ELF-1 (cell line): Measurements from ENCODE around the gene TBX4.
A peak's percentile ranks its signal among the peaks of the same experiment; 100 is the strongest.

ENCODE experiments used
- DNase-seq: peaks from one replicate; pipeline ENCODE4 v3.0.0-alpha.2; 2016; ENCODE audit warnings: low read depth, low spot score

TBX4 gene

DNA sequence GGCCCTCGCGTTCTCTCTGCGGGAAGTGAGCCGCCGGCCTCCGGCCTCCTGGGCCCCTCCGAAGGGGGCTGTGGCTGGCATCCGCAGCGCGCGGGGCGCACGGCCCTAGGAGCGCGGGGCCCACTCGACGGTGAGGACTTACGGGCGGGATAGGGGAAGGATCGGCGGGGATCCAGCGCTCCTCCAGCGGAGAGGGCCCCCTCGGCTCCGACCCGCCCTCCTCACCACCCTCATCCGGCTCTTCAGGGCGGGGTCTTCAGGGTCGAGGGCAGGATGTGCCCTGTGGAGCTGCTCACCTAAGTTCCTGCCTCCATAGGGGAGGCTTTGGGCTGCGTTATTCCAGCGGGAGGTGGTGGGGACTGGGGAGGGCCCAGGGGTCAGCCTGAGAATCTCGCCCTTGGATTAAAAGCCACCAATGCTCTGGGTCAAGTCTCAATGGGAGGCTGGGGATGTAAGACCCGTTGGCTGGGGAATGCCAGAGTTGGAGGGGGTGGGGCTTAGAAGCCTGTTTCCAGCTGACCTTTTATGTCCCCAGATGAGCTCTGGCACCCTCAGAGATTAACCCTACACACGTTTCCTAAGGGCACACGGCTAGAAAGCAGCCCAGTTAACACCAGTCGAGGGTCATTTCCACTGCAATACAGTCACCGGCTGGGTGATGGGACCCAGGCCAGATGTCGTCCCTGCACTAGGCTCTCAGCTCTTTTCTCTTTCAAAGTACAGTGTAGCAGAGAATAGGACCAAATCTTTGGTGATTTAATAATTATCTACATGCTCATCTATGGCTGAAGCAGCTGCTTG lies 39.2 kb upstream of the TBX4 start:
- DNase-seq: peak; percentile 54

DNA sequence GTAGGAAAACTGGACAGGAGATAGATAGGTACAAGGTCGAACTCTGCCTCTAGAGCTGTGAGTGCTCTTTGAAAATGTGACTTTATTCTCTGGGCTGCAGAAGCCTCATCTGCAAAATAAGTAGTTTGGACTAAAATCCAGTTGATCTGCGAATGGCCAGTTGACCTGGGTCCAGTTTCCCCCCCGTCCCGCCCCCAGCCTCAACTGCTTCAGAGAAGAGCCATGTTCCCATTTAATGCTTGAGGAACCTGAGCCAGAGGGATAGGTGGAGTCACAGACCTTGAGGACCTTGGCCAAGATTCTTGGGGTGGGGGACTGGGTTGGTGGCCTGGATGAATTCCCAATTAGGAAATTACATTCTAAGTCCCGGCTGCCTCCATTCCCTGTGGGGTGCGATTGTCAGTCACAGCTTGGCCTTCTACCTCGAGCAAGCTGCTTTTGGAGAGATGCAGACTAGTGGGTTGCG lies 38.5 kb upstream of the TBX4 start:
- no peak for DNase-seq

DNA sequence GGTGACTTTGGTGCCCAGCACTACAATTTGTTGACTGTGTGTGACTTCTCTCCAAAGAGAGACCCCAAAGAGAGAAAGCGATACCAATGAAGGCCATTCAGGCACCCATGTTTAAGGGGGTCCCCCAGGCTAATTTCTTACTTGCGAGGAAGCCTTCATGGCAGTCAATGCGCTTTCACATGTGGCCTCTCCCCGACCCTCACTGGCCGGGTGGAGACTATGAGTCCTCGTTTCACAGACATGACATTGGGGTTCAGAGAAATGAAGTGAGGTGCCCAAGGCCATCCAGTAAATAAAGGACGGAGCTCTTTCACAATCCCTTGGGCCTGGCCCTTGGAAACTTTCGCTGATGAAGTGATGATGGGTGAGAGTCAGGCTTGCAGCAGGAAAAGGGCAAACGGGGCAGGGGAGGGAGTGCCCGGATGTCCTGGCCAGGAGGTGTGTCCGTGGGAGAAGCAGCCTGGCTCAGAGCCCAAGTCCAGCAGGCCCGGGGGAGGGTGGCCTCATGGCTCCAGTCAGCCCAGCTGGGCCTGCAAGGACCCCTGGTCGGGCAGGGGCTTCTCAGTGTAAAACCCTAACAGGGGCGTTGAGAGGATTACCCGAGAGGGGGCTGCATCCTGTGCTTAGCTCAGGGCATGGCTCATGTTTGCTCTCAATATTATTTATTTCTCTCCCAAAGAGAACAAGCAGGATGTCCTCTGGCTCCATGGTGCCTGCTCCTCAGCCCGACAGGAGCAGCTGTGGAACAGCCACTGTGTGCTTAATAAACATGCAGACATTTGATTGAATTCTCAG lies 37.9 kb upstream of the TBX4 start:
- no peak for DNase-seq

DNA sequence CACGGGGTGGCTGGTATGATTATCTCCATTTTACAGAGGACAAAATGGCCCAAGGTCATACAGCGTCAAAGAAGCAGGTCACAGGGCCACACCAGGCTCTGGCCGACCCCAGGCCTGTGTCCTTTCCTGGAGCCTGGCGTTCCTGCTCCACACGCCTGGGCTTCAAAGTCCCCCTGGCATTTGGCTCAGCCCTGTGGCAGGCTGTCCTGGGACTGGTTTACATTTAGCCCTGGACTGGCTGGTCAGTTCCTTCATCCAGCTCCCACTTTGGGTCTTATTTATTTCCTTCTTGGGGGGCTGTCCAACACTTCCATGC lies 37.3 kb upstream of the TBX4 start:
- DNase-seq: no peak

DNA sequence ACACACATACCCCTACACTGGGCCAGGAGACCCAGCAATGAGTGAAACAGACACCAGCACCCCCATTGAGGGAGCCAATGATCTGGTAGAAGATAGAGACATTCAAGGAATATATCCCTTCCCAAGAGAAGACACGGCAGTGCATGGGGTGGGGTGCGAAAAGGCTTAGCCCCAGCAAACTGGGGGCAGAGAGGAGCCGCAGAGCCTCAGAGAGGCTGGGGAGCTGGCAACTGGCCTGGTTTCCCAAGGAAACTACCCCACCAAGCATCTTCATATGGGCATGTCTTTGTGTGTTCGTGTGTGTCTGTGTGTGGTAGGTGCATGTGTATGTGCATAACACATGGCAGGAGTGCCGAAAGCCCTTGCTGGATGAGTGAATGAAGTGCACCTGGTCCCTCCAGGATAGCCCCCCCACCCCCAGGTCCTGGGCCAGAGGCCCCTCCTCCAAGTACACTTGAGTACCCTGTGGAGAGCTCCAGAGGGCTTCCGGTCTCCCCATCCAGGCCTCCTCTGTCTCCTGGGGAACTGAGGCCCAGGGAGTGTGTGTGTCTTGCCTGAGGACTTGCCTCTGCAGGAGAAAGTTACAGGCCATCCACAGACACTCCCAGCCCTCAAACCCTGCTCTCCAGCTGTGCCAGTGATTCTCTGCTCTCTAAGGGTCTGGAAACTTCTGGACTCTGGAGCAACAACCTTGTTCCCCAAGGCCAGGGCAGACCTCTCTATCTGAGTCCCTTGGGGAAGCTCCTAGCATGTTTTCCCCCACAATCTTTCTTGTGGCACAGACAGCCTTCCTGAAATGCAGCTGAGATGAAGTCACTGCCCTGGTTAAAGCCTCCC lies 36.6 kb upstream of the TBX4 start:
- DNase-seq: no peak

DNA sequence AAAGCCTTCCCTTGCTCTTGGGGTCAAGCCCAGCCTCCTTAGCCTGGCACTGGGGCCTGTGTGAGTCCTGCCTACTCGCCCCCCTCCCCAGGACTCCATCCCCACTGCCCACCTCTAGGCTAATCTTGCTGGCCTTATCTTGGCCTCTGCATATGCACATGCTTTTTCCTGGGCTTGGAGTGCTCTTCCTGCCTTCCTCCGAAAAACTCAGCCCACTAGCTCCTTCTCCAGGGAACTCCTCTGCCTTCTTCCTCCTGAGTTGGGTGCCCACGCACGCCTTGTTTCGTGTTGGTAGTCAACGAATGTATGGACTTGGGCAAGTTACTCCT lies 36.0 kb upstream of the TBX4 start:
- peak; percentile 22 for DNase-seq

DNA sequence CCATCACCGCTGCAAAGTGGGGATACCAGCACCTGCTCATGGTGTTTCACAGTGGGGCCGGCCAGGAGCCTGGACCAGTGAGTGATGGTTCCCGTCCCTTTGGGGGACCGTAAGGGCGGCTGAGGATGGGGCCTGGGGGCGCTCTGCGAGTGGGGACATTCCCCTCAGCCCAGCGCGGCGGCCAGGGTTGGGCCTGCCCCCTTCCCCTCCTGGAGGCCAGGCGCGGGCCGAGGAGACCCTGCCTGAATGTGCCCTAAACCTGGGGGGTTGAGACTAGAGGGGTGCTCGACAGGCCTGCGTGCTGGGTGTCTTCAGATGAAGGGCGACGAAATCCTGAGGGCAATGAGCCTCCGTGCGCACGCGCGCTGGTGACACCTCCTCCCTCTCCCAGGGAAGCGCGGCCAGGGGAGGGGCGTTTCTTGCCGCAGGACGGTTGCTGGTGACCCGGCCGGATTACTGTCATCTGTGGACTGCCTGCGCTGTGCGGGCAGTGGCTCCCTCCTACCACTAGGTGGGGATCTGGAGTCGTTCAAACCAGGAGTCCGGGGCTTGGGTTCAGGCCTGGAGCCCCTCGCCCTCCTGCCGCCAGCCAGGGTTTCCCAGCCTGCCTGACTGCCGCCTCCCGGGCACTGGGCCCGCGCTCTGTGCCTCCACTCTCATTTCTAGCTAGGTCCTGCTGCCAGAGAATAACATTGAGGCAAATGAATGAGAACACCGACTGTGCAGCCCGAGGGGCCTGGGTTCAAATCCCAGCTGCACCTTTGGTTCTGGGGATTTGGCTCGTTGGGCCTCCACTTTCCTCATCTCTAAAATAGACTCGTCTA lies 35.5 kb upstream of the TBX4 start:
- DNase-seq: peak; percentile 97

DNA sequence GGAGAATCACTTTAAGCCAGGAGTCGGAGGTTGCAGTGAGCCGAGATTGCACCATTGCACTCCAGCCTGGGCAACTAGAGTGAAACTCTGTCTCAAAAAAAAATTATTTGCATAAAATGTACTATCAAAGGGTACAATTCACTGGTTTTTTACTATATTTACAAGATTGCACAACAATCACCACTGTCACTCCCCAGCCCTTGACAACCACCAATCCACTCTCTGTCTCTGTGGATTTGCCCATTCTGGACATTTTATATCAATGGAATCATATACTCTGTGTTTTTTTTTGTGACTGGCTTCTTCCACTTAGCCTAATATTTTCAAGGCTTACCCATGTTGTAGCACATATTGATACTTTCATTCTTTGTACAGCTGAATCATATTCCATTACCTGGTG lies 33.8 kb upstream of the TBX4 start:
- DNase-seq: no peak

DNA sequence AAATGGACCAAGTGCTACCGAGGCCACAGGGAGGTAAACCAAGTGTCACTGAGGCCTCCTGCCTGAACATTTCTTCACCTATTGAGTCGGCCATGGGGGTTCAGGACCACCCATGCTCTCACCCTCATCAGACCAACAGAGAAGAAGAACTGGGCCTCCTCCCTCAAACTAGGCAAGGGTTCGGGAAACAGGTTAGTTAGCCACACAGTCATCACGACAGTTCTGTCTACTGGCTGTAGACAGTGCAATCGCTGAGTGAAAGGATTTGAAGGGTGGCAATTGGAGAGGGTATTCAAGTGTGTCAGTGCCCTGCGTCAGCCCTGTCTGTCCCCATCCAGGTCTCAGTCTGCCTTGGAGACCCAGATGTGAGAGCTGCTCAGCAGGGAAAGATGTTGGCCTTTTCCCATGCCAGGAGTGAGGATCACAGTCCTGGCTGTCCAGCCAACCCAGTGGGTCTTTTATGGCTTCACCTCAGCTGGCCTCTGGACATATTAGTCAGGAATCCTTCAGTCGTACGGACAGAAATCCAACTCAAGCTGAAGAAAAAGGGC lies 32.7 kb upstream of the TBX4 start:
- DNase-seq: no peak

DNA sequence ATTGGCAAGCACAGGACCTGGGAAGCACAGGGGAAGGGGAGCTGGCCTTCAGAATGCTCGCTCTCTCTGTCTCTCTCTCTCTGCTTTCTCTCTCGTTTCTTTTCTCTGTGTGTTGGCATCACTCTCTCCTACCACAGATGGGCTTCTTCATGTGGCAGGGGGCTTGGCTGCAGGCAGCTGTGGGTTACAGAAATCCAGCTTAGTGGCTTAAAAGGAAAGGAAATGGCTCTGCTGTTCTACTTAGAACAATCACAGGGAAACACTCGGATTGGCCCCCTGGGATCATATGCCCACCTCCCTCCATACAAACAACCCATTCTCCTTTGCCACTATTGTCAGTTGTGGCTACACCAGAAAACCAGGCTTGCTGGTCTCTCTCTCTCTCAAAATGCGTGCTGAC lies 32.2 kb upstream of the TBX4 start:
- DNase-seq: no peak

DNA sequence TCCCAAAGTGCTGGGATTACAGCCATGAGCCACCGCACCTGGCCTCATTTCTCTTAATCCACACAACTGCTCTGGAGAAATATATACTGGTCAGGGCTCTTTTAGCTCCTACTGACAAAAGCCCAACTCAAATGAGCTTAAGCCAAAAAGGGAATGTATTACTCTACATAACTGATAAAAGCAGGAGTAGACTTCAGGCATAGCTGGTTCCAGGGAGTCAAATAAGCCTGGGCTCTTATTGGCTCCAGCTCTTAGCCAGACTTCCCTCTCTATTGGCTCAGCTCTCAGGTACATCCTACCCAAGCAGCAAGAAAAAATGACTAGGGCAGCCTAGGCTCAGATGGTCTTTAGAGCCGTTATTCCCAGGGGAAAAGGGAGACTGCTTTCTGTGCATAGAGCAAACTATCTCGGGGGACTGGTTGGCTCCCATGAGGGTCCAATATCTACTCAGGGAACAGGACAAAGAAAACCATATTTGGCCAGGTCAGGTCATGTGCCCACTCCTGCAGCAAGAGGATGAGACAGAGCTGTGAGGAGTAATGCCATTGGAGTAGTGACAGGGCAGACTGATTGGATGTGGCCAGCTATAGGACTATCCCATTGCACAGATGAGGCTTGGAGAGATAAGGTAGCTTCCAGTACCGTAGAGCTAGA lies 31.4 kb upstream of the TBX4 start:
- DNase-seq: no peak

DNA sequence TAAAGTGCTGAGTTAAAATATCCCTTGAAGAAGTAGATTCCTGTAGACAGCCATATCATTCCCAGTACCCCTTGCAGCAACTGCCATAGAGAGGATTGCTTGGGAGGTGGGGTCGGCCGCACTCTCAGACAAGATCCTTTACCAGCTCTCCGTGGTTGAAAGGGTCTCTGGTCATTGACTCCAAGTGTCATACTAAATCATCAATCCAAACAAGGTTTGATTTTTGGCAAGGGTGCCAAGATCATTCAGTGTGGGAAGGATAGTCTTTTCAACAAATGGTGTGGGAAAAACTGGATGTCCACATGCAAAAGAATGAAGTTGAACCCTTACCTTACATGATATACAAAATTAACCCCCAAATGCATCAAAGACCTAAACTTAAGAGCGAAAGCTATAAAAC lies 30.8 kb upstream of the TBX4 start:
- DNase-seq: no peak

DNA sequence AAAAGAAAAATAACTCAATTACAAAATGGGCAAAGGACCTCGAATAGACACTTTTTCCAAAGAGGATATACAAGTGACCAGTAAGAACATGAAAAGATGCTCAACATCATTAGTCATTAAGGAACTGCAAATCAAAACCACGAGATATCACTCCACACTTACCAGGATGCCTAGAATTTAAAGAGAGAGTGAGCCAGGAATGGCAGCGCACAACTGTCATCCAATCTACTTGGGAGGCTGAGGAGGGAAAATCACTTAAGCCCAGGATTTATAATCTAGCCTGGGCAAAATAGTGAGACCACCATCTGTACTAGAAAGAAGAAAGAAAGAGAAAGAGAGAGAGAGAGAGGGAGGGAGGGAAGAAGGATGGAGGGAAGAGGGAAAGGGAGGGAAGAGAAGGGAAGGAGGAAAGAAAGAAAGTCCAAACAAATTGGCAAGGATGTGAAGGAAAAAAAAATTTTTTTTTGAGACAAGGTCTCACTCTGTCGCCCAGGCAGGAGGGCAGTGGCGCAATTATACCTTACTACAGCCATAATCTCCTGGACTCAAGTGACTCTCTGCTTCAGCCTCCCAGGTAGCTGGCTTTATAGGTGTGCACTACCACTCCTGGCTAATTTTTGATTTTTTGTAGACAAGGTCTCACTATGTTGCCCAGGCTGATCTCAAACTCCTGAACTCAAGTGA lies 30.0 kb upstream of the TBX4 start:
- DNase-seq: no peak

DNA sequence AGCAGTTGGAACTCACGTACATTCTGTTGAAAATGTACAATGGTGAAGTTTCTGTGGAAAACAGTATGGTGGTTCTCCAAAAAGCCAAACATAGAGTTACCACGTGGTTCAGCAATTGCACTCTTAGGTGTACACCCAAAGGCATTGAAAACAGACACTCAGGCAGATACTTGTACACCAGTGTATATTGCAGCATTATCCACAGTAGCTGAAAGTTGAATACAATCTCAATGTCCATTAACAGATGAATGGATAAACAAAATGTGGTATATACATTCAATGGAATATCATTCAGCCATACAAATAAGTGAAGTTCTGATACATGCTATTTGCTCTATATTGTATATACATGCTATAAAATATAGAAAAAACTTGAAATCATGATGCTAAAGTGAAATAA lies 29.4 kb upstream of the TBX4 start:
- DNase-seq: no peak

DNA sequence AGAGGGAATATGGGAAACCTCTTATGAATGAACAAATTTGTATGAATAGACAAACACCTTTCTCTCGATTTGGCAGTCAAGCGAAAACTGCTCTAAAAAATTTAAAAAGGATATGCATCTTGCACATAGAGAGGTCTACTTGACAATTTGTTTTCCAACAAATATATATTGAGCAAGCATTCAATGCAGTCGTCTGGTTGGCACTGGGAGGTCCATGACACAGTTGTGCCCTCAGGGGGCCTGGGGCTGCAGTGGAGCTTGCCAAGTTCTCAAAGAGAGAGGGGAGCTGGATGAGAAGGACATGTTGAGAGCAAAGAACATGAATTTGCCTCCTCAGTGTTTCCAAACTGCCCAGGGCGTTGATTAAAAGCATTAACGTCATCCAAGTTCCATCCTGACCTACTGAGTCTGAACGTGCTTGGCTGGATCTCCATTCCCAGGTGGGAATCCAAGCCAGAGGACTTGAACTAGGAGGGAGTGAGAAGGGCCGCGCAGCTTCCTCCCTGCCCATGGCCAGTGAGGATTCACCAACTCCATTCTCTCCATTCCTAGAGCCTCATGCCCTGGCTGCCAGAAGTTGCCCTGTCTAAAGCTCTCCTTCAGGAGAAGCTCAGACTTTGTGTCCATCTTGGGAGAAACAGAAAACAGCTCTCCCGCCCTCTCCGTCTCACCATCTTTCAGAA lies 28.1 kb upstream of the TBX4 start:
- no peak for DNase-seq

DNA sequence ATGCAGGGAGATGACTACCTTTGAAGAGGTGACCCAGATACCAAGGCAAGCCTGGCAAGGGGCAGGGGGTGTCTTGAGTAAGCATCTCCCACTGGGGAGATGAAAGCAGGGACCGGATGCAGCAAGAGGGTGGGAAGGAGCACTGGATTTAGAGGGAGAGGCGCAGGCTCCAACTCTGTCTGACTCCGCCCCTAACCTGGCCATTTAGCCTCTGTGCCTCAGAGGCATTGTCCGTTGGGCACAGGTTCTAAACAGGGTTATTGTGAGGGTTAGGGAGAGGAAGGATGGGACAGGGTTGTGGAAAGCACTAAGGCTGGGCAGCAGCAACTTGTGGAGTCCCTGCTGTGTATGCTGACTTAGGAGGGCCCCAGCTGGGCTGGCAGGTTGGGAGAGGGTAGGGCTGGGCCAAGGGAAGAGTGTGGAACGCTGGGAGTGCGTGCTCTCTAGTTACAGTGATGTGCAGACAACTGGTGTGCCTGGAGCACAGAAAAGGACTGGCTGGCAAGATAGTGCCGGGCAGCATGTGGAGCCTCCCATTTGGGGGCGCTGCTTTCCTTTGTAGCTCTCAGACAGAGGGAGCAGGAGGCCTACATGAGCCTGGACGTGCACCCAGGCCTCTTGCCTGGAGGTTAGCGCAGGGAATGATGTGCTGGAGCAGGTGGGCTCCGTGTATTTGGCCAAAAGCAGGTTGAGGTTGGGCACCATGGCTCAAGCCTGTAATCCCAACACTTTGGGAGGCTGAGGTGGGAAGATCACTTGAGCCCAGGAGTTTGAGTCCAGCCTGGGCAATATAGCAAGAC lies 26.3 kb upstream of the TBX4 start:
- peak; percentile 80 for DNase-seq

DNA sequence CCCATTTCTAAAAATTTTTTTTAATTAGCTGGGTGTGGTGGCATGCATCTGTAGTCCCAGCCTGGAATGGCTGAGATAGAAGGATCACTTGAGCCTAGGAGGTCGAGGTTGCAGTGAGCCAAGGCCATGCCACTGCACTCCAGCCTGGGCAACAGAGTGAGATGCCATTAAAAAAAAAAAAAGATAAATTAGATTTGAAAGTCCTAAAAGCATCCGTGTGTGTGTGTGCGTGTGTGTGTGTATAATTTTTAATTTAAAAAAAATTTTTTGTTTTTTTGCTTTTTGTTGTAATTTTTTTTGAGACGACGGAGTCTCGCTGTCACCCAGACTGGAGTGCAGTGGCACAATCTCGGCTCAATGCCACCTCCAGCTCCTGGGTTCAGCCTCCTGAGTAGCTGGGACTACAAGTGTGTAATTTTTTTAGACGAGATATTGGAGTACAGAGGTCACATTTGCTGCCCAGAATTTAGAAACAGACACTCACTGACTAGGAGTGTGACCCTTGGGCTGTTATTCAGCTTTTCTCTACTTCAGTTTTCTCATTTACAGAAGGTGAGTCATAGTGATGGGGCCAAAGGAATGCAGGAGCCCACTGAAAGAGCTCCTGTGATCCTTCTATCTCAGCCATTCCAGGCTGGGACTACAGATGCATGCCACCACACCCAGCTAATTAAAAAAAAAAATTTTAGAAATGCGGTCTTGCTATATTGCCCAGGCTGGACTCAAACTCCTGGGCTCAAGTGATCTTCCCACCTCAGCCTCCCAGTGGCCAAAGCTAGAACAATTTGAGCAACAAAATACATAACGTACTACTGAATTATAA lies 25.5 kb upstream of the TBX4 start:
- DNase-seq: peak; percentile 23

DNA sequence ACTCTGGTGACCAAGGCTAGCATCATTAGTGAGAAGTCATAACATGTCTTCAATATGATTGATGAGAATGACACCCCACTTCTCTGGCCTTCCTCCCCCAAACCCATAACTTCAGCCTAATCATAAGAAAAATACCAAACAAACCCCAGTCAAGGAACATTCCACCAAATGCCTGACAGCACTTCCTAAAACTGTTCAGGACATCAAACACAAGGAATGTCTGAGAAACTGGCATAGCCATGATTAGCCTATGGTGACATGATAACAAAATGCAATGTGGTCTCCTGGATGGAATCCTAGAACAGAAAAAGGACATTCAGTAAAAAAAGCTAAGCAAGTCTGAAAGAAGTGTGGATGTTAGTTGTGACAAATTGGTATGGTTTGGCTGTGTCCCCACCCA lies 24.7 kb upstream of the TBX4 start:
- DNase-seq: no peak
